ENCODE measurements around the gene AKR1C3.
"Not testable (repeated sequence)": the region's sequence is repeated elsewhere in the genome, so short reads cannot be mapped to it uniquely, and the experiment has no call there.

The AKR1C3 gene

GRCh38 chr10:5136468-5137087 lies 42.4 kb downstream of the AKR1C3 start:
- no peak for DNase-seq (ENCODE audit: low read depth)

- not testable (repeated sequence) for DNase-seq (ENCODE audit: low read depth)
Measured at GRCh38 chr10:5137699-5138098, 43.5 kb downstream of the AKR1C3 start.

GRCh38 chr10:5142199-5142598 lies 48.0 kb downstream of the AKR1C3 start:
- no peak for DNase-seq (ENCODE audit: low read depth)

GRCh38 chr10:5143137-5143536 lies 48.9 kb downstream of the AKR1C3 start:
- DNase-seq (ENCODE audit: low read depth) = no peak

- DNase-seq (ENCODE audit: low read depth) = no peak
Measured at GRCh38 chr10:5146920-5147254, 52.7 kb downstream of the AKR1C3 start.

GRCh38 chr10:5147255-5147980 lies 53.2 kb downstream of the AKR1C3 start:
- DNase-seq (ENCODE audit: low read depth) = no peak

GRCh38 chr10:5147981-5148677 lies 53.9 kb downstream of the AKR1C3 start:
- DNase-seq (ENCODE audit: low read depth) = no peak

- DNase-seq (ENCODE audit: low read depth) = no peak
Measured at GRCh38 chr10:5148678-5149032, 54.4 kb downstream of the AKR1C3 start.

- DNase-seq (ENCODE audit: low read depth) = no peak
Measured at GRCh38 chr10:5151076-5151475, 56.9 kb downstream of the AKR1C3 start.

- DNase-seq (ENCODE audit: low read depth) = no peak
Measured at GRCh38 chr10:5155951-5156350, 61.7 kb downstream of the AKR1C3 start.

All from stimulated activated CD8-positive, alpha-beta memory T cell treated with anti-CD3 and anti-CD28 coated beads, Interleukin-12 subunit alpha, Interleukin-12 subunit beta, amount 100 ng/mL, for 4 hours (primary cell).